Left ventricle myocardium superior (tissue), 1 donor: Measurements from ENCODE around the gene LIMS1. TPM values are rescaled to one million over a fixed set of nuclear protein-coding genes. Genes with fewer than 3 reads are reported as not detected.
"Not testable (repeated sequence)": the region's sequence is repeated elsewhere in the genome, so short reads cannot be mapped to it uniquely, and the experiment has no call there.

Source experiments
- ATAC-seq: fragments of 200-7000 bp; cut with Tn5 transposase; one replicate; pipeline ENCODE4 v1.9.1; 2020; ENCODE audit warnings: mild to moderate bottlenecking, moderate library complexity
- DNase-seq: peaks from one replicate; pipeline ENCODE4 v3.0.0-alpha.2; 2020
- intact Hi-C: fragments of 100-400 bp; cut with micrococcal nuclease; formaldehyde crosslinking; loops from one replicate; pipeline ENCODE4 v1.11.0; 2022
- total RNA-seq: library from RNA; stranded (reverse); fragmentation: NEBNext Ultra II Directional; extraction: Animal tissue kit (Norgen Biotek cat#: 25700); gene quantifications from one replicate; pipeline ENCODE4 v1.2.1, GENCODE V29; 2021
- donor health status: DM: no; HTN: yes; CAD: no; lungs with severe emphysema.

Gene LIMS1
- total RNA-seq, 1 donor from 2014 or later: 74.3 TPM

GRCh38 chr2:108648796-108649195 is 114.5 kb downstream of the LIMS1 start:
- ATAC-seq, DNase-seq, intact Hi-C loops: not testable (repeated sequence)

- ATAC-seq, intact Hi-C loops: not testable (repeated sequence)
Measured at GRCh38 chr2:108650465-108650864, 116.2 kb downstream of the LIMS1 start.

GRCh38 chr2:108651468-108651867 is 117.2 kb downstream of the LIMS1 start:
- intact Hi-C loops, DNase-seq, ATAC-seq: not testable (repeated sequence)

More at GRCh38 chr2:108650465-108650864, 116.2 kb downstream of the LIMS1 start:
- DNase-seq: not testable (repeated sequence)

- intact Hi-C loops, DNase-seq: not testable (repeated sequence)
- ATAC-seq: peak; percentile 4
Measured at GRCh38 chr2:108652187-108652931, 118.1 kb downstream of the LIMS1 start.

GRCh38 chr2:108653425-108653824 is 119.2 kb downstream of the LIMS1 start:
- intact Hi-C loops, DNase-seq, ATAC-seq: not testable (repeated sequence)

GRCh38 chr2:108653849-108654248 is 119.6 kb downstream of the LIMS1 start:
- DNase-seq, intact Hi-C loops, ATAC-seq: not testable (repeated sequence)

- intact Hi-C loops: not testable (repeated sequence)
- peak; percentile 98 for ATAC-seq
Measured at GRCh38 chr2:108654521-108655125, 120.4 kb downstream of the LIMS1 start.

GRCh38 chr2:108655270-108655669 is 121.0 kb downstream of the LIMS1 start:
- intact Hi-C loops, DNase-seq: not testable (repeated sequence)
- ATAC-seq: peak; percentile 56

More at GRCh38 chr2:108654521-108655125, 120.4 kb downstream of the LIMS1 start:
- peak; percentile 87 for DNase-seq

- ATAC-seq, DNase-seq, intact Hi-C loops: not testable (repeated sequence)
Measured at GRCh38 chr2:108656282-108656681, 122.0 kb downstream of the LIMS1 start.

- ATAC-seq, DNase-seq, intact Hi-C loops: not testable (repeated sequence)
Measured at GRCh38 chr2:108657517-108657916, 123.2 kb downstream of the LIMS1 start.

- DNase-seq, intact Hi-C loops: not testable (repeated sequence)
Measured at GRCh38 chr2:108658553-108658952, 124.3 kb downstream of the LIMS1 start.

GRCh38 chr2:108661493-108661892 is 127.2 kb downstream of the LIMS1 start:
- DNase-seq, intact Hi-C loops: not testable (repeated sequence)
- peak; percentile 6 for ATAC-seq

More at GRCh38 chr2:108658553-108658952, 124.3 kb downstream of the LIMS1 start:
- ATAC-seq: not testable (repeated sequence)

GRCh38 chr2:108662207-108662612 is 127.9 kb downstream of the LIMS1 start:
- DNase-seq, intact Hi-C loops: not testable (repeated sequence)
- ATAC-seq: peak; percentile 87

GRCh38 chr2:108663346-108663745 is 129.1 kb downstream of the LIMS1 start:
- DNase-seq, intact Hi-C loops: not testable (repeated sequence)
- ATAC-seq: peak; percentile 17

- ATAC-seq, intact Hi-C loops, DNase-seq: not testable (repeated sequence)
Measured at GRCh38 chr2:108664089-108664488, 129.8 kb downstream of the LIMS1 start.

GRCh38 chr2:108664979-108665378 is 130.7 kb downstream of the LIMS1 start:
- intact Hi-C loops: not testable (repeated sequence)

GRCh38 chr2:108665975-108666374 is 131.7 kb downstream of the LIMS1 start:
- intact Hi-C loops: not testable (repeated sequence)

More at GRCh38 chr2:108664979-108665378, 130.7 kb downstream of the LIMS1 start:
- ATAC-seq, DNase-seq: not testable (repeated sequence)

GRCh38 chr2:108667140-108667539 is 132.9 kb downstream of the LIMS1 start:
- ATAC-seq: peak; percentile 44
- intact Hi-C loops, DNase-seq: not testable (repeated sequence)

More at GRCh38 chr2:108665975-108666374, 131.7 kb downstream of the LIMS1 start:
- not testable (repeated sequence) for ATAC-seq, DNase-seq

- DNase-seq, ATAC-seq, intact Hi-C loops: not testable (repeated sequence)
Measured at GRCh38 chr2:108670282-108670681, 136.0 kb downstream of the LIMS1 start.
